Measurements from ENCODE around the gene HK1.
"Not testable (repeated sequence)": the region's sequence is repeated elsewhere in the genome, so short reads cannot be mapped to it uniquely, and the experiment has no call there.

Gene HK1

DNA sequence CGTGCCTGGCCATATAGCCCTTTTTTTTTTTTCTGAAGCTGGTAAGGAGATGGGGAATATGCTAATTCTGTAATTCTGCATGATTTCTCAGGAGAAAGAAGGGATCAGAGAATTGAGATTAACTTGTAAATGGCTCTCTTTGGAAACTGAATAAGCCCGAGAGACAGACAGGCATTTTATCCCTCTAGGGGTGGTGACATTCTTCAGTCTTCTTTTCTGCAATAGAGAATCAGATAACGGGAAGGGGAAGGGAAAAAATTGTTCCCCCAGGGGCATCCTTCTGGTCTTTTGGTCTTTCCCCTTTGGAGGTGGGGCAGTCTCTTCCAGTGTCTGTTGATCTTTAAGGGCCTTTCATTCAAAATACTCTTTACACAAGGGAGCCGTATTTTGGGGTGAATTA, 34.2 kb downstream of the HK1 start:
- no peak for DNase-seq

DNA sequence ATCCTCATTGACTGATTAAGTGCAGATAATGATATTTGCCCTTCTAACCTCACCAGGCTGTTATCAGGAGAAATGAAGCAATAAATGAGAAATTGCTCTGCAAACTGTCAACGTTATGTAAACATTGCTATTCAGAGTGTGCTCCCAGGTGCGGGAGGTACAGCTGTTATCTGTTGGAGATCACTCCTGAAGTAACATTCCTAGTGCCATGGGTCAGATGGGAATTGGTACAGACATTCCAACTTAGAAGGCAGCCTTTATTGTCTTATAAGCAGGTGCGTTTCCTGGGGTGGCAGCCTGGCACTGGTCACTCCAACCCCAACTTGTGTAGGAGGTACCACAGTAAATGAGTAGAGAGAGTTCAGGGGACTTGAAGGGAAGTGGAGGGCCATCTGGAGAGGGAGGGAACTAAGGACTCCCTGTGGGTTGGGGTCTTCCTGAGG, 36.8 kb downstream of the HK1 start:
- DNase-seq: no peak

DNA sequence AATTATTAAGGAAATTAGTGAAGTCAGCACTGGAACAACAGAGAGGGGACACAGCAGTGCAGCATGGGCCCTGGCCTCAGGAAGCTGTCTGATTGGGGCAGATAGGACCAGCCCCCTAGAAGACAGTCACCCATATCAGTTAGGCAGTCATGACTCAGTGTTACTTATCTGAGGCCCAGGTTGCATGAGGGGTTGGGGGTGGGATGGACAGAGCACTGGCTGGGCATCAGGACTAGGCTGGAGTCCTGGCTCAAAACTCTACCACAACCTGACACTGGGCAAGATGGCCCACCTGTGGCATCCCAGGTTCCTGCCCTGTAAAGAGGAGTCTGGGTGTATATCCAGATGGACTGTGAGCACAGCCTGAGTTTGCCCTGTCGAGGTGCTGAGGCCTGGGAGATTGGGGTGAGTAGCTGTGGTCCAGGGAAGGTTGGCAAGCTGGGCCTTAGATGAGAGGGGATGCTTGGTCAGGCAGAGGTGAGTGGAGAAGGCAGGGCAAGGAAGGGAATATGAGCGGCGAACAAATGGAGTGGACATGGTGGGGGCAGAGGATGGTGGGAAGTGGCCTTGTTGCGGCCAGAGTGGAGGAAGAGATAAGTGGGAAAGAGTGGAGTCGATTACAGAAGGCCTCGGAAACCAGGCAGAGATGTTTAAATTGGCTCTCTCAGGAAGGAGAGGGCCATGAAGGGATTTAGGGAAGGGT, 37.5 kb downstream of the HK1 start:
- DNase-seq: no peak

DNA sequence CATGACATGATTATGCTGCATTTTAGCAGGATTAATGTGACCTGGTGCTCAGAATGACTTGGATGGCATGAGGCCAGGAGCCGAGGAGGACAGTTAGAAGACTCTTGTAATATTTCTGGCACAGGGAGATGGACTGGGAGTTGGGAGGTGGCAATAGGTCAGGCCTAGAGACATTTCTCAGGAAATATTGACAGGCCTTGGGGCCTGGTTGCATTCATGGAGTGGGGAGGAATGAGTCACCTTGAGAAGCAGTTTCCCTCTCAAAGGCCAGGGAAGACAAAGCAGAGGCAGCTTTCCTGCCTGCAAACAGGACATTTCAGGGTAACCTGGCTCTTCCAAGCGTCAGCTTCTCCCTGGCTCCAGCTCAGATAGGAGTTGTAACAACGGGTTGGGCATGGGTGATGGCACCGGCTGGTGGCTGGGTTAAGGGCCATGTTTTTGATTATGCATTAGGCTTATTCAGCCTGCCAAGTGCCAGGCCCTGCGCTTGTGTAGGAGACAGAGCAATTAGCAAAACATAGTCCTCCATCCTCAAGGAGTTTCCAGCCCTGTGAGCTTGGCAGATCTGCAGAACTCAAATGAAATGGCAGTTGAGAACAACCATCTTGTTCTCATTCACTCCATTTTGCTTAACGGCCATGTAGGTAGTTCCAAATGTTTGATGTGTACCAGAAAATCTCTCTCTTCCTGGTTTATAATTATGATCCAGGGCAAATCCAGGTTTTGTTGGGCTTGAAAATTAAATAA, 38.2 kb downstream of the HK1 start:
- DNase-seq: no peak

DNA sequence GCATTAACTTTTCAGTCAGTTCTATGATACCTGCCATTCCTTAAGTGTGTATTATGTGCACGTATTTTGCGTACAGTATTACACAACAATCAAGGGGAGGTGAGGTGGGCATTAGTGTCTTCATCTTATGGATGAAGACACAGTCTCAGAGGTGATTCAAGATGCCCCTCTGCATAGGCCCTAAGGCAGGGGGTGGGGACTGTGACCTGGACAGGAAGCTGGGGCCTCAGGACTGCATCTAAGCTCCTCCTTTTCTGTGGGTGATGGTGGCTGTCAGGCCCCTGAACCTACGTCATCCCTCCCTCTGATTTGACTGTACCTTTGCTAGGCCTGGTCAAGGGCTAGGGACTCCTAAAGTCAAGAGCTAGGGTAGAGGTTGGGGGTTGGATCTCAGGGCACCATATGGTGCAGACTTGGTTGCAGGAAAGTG, 38.9 kb downstream of the HK1 start:
- DNase-seq: no peak

DNA sequence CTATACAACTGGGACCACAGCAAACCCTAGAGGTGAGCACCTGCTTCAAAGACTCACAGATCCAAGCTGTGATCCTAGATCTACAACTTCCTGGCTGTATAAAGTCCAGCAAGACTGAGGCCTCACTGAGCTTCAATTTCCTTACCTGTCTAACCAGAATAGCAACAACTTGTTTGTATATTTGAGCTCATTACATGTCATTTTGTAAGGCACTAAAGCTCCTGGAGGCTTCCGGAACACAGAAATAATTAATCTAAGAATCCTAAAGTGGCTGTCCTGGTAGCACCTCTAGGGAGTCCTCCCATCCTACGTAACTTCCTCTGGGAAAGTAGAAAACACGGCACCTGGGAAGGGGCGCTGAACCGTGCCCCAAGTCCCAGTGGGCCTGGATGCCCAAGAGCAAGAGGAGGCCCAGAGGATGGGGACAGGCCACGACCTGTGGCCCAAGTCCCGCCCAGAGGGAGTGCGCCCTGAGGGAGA, 39.4 kb downstream of the HK1 start:
- no peak for DNase-seq

DNA sequence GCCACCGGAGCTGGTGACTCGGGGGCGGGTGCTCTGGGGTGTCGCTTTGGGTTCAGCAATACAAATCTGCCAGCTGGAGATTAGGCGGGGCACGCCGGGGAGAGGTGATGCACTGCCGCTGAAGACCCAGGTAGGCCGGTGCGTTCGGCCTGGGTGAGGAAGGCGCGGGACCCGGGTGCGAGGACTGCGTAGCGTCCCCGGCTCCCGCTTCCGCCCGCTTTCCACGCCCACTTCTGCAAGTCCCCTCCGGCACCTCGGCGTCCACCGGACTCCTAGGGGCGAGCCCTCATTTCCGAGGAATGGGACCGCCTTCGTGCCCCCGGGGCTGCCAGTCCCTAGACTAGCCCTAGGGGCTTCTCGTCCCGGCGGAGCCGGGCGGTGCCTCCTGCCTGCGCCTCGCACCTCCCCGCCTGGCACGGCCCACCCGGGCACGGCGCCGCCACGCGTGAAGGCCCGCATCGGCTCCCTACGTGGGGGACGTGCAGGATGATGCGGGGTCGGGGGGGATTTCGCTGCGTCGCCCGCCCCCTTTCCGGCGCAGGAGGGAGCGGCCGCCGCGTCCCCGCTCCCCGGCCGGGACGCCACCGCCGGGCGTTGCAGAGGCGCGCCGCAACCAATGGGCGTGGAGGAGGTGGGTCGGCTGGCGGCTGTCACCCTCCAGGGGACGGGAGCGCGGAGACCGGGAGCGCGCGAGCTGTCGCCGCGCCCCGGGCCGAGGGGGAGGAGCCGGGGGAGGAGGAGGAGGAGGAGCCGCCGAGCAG, 40.0 kb downstream of the HK1 start:
- DNase-seq: peak; percentile 87

DNA sequence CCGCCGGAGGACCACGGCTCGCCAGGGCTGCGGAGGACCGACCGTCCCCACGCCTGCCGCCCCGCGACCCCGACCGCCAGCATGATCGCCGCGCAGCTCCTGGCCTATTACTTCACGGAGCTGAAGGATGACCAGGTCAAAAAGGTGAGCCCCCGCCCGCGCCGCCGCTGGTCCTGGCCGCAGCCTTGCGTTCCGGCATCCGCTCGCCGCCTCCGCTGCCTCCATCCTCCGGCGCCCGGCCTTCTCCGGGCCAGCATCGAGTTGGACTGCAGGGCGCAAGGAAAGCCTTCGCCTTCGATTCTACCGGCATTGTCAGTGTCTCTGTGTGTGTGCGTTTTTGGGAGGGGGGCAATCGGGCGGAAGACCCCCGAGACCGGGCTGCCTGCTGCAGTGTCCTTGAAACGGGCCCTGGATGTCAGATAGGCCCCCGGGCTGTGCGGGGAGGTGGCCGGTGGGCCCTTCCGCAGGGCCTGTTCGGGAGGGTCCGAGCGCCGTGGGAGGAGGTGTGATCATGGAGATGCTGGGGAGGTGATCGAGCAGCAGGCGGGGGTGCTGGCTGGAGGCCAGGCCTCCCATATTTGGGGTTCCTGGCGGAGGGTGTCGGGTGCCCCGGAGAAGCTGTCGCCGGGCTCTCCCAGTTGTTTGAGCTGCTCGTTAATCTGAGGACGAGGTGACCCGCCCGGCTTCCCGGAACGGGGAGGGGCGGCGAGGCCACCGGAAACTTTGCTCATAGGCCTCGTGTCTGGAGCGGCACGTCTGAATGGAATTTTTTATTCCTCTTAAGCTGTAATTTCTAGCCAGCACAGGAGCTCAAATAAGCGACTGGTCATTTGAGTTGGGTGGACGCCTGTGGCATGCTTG, 40.8 kb downstream of the HK1 start:
- no peak for DNase-seq

DNA sequence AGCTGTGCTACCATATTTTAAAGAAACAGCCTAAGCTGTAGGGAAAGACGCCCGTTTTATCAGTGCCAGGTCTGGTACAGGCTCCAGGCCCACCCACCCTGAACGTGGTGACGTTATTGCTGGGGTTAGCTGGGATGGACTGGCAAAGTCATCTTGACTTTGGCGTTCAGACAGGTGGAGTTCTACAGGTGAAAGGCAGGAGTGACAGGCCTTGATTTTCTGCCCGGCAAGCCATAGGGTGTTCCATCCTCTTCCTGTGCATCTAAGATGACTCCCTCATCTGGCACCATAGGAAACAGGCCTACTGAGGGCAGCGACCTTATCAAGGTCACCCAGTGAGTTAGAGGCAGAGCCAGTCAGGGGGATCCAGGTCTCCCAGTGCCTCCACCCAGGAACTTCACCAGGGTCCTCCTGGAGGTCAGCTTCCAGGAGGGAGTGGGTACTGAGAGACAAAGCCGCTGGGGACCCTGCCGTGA, 41.6 kb downstream of the HK1 start:
- DNase-seq: no peak

DNA sequence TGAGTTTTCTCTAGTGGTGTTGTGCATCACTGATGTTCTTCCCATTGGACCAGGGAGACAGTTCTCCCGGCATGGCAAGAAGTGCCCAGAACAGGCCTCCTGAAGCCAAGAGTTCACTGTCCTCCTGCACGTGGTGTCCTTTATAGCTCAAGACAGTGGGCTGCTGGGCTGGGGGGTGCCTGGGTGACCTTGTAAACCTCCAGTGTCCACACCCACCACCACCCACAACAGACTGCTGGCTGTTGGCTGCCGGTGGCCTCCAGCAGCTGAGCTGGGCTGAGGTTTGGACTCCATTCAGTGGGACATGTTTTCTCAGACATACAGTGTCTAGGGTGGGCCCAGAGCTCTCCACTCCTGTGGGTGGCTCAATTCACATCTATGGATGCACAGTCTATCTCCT, 42.2 kb downstream of the HK1 start:
- DNase-seq: no peak

DNA sequence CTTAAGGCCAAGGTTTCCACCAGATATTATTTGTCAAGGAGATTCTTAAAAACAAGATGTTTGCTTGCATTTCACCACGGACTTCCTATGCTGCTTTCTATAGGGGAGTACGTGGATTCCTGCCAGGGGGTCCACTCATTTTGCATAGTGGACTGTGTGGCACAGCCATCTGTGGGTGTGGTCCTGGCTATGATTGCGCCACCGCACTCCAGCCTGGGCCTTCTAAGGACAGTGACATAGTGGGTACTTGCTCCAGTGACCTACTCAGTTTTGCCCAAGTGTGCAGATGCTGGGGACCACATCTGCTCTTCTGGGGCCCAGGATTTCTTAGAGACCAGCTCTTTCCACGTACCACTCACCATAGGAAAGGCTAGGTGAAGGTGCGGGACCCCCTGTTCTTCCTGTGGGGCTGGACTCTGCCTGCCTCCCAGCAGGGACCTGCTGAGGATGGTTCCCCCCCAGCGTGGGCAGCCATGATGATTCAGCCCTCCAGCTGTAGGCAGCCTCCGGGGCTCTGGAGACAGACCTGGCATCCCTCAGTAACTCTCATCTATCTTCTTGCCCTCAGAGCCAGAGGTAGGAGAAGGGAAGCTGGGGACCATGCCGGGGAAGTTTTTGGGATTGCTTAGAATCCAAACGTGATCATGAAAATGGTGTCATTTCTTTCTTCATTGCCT, 42.9 kb downstream of the HK1 start:
- DNase-seq: no peak

DNA sequence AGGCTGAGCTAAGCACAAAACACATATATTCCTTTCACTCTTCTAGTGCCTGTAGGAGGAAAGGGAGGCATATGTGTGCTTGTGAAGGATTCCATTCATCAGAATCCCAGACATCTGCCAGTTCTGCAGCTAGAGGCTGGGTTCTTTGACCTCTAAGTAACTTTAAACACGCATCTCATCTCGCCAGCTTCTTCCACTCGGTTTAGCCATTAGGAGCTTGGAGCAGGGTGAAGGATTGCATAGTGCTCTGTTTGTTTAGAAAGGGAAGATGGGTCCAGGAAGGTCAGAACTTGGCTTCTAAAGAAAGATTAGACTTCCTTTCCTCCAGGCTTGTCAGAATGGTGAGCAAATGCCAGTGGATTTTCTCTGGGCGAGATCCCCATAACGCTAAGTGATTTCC, 43.6 kb downstream of the HK1 start:
- DNase-seq: no peak

DNA sequence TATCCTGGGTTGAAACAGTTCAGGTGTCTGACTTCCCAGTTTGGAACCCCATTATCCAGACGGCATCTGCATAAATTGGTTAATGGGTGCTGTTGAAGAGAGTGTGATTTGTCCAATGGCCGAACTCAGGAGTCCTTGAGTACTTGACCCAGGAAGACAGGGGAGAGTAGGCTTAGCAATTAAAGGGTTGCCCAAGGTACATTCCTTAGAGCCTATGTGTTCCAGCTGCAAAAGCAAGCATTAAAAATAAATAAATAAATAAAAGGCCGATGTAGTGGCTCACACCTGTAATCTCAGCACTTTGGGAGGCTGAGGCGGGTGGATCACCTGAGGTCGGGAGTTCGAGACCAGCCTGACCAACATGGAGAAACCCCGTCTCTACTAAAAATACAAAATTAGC, 44.0 kb downstream of the HK1 start:
- DNase-seq: not testable (repeated sequence)

DNA sequence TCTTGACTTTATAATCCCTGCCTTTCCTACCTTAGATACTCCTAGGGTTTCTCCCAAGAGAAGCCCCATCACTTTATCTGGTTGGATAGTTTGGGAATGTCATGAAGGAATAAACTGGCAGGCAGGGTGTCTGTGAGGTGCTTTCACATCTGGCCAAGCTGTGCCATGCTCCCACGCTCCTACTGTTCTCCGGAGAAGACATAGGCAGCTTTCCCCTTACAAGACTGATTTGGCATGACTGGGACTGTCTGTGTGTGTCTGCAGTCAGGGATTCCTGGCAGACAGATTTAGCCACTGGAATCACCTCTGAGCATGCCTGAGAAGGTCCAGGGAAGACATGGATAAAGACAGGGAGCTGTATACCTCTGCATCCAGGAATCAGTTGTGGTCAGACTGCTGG, 45.3 kb downstream of the HK1 start:
- no peak for DNase-seq

DNA sequence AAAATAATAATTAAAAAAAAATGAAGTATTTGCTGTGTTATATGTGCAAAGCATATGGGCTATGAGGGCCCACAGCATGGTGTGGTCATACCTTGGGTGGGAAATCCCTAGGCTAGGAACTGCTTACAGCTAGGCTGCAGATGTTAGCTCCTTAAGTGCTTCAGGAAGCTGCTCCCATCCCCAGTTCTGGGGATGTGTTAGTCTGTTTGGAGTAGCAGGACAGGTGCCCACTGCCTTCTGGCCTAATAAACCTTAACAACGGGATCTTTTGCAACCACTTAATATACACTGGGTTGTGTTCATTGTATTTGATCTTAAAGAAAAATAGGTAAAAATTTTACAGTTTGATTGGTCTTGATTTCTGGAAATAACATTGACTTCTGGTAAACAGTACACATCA, 46.3 kb downstream of the HK1 start:
- no peak for DNase-seq

DNA sequence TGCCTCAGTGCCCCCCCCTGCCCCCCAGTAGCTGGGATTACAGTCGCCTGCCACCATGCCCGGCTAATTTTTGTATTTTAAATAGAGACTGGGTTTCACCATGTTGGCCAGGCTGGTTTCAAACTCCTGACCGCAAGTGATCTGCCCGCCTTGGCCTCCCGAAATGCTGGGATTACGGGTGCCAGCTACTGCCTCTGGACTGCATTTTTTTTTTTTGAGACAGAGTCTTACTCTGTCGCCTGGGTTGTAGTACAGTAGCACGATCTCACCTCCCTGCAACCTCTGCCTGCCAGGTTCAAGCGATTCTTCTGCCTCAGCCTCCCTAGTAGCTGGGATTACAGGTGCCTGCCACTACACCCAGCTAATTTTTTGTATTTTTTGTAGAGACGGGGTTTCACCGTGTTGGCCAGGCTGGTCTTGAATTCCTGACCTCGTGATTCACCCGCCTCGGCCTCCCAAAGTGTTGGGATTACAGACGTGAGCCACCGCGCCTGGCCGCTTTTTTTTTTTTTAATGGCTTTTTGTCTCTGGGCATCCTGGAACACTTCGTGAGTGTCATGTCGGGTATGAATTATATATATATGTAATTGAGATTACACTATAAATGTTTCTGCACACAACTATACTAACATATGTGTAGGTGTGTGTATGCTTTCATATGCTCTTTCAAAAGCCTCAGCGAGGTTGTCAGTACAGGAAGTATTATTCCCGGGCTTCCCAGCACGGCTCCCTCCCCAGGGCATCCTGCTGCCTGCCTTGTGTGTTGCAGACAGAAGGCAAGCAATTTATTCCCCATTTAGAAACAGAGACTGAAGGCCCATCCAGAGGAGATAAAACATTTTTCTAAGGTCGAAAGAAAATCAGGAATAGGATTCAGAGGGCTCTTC, 47.6 kb downstream of the HK1 start:
- DNase-seq: peak; percentile 30

DNA sequence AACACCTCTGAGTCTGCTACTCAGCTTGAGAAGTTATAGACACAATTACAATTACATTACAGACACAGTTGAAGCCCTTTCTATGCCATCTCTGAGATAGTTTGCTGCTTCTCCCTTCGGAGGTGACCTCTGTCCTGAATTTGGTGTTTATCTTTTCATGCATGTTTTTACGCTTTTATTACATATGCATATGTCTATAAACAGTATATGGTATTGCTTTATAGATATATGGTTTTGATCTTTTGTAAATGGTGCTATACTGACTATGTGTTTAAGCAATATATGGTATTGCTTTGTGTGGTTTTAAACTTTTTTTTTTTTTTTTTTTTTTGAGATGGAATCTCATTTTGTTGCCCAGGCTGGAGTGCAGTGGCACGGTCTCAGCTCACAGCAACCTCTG, 48.4 kb downstream of the HK1 start:
- DNase-seq: no peak

DNA sequence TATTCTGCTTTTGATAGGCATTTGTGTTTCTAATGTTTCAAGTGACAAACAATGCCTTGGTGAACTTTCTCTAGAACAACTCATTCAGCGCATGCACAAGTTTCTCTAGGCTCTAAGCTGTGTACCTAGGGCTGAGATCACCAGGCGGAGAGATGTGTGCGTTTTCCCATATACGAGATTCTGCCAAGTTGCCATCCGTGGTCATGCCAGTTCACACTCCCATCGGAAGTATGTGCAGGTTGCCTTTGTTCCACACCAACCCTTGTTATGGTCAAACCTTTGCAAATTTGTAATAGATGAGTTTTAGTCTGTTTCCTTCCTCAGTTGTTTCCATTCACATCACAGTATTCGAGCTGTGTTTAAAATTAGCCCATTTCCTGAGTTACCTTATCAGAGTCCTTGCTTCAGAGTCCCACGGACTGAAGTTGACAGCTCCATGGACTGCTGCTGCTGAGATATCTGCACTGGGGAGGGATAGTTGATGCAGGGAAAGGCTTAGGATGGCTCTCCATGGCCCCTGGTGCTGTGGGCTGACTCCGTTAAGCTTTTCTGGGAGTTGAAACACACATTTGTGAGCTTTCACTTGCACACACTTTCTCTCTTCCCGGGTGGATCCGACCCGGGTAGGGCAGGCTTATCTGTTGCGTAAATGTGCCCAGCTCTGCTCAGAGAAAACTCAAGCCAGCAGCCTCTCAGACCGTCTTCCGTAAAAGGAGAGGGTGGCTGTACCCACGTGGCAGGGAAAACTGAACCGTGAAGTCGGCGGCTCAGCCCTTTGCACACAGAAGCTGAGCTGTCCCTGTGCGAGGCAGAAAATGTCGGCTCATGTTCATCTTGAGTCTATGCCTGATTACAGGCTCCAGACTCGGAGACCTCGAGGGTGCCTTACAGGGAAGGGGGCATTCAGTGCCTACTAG, 49.4 kb downstream of the HK1 start:
- DNase-seq: no peak

DNA sequence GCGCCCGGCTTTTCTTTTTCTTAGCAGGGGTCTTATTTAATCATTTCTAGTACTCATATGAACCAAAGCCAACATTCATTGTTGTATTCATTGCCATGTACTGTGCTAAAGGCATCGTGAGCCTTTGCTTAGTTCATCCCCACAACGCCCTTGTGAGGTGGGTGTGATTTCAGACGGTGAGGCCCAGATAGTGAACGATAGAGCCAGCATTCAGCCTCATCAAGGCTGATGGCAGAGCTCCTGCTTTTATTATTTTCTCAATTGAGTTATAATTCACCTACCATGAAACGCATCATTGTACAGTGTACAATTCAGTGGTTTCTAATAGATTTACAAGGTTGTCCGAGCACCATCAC, 50.1 kb downstream of the HK1 start:
- DNase-seq: no peak

DNA sequence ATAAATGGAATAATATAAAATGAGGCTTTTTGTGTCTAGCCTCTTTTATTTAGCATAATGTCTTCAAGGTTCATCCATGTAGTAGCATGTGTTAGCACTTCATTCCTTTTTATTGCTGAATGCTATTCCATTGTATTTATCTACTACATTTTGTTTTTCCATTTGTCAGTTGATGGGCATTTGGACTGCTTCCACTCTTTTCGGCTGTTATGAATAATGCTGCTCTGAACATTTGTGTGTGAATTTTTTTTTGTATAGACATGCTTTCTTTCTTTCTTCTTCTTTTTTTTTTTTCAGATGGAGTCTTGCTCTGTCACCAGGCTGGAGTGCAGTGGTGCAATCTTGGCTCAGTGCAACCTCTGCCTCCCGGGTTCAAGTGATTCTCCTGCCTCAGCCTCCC, 50.6 kb downstream of the HK1 start:
- not testable (repeated sequence) for DNase-seq

All from NCI-H774 (cell line).